Stimulated activated CD4-positive, alpha-beta T cell treated with anti-CD3 and anti-CD28 coated beads, Interleukin-15, amount 100 ng/mL, for 1 hour (primary cell): ENCODE data around the gene GNA12.

ENCODE experiments used
- DNase-seq, 2 donors: peaks; one replicate each; pipeline ENCODE4 v3.0.0-alpha.2; 2020; ENCODE audit warnings: low read depth in 1 of 2, low spot score in 1 of 2

GNA12 gene

GRCh38 chr7:2838873-2839578 is 5.1 kb downstream of the GNA12 start:
- no peak for DNase-seq

- no peak for DNase-seq
Observed at GRCh38 chr7:2838451-2838850, 5.7 kb downstream of the GNA12 start.

DNA sequence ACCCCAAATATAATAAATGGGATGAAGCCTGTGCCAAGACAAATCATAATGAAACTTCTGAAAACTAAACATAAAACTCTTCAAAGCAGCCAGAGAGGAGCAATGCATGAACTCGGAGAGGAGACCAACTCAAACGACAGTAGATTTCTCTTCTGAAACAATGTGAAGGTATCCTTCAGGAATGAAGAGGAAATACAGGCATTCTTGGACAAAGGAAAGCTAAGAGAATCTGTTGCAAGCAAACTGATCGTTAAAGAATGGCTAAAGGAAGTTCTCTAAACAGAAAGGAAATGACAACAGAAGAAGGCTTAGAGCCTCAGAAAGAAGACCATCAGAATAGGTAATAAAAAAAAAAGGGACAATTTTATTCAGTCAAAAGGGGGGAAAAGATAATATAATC is 6.6 kb downstream of the GNA12 start:
- DNase-seq: no peak

DNA sequence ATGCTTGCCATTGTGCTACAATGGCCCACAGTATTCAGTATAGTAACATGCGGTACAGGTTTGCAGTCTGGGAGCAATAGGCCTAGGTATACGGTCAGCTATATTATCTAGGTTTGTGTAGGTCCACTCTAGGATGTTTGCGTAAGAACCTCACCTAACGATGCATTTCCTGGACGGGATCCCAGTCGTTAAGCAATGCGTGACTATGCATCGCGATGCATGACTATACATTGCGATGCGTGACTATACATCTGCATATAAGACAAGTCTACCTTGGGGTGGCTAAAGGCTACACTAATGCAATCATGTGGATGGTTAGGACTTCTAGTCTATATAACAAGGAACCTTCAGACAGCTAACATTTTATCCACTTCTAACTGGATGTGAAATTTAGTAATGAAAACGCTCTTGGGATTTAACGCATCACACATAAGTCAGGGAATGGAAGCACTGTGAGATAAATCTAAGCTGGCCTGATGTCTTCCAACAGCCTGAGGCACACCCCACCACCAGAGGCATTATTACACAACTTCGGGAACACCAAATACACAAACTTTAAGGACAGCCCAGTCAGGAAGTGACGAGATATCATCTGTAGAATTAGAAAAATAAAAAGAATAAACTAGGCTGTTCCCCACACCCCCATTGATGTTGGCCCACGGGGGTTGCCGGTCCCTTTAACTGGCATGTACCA is 9.2 kb downstream of the GNA12 start:
- no peak for DNase-seq

- DNase-seq: no peak
Observed at GRCh38 chr7:2833083-2833910, 10.8 kb downstream of the GNA12 start.

DNA sequence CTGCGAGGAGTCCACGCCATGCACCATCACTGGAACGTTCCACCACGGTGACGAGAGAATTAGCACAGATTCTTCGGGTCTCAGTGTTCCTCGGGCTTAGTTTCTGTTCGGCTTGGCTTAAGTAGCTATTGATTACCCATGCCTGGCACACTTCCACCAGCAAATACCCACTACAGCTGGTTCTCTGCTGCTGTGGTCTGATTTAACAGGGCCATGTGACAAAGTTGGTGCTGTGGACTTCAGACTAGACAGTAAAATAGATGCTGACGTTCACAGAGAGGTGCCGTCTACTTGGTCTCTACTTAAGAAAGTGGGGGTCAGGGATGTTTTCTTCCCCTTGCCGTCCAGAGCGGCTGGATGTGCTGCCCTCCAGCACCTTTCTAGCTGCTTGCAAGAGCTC is 11.6 kb downstream of the GNA12 start:
- DNase-seq: no peak

GRCh38 chr7:2830609-2831376 is 13.3 kb downstream of the GNA12 start:
- no peak for DNase-seq

GRCh38 chr7:2829040-2829439 is 15.1 kb downstream of the GNA12 start:
- no peak for DNase-seq

DNA sequence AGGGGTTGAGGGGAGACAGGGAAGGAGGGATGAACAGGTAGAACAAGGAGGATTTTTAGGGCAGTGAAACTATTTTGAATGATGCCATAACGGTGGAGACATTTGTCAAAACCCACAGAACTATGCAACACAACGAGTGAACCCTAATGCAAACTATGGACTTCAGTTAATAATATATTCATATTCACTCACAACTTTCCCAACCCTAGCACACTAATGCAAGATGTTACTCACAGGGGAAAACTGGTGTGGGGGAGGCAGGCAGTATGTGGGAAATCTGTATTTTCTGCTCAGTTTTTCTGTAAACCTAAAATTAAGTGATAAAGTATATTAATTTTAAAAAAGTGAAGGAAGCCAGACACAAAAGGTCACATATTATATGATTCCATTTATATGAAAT is 17.3 kb downstream of the GNA12 start:
- no peak for DNase-seq

GRCh38 chr7:2825559-2826227 is 18.4 kb downstream of the GNA12 start:
- no peak for DNase-seq

GRCh38 chr7:2824678-2825461 is 19.2 kb downstream of the GNA12 start:
- DNase-seq: no peak

DNA sequence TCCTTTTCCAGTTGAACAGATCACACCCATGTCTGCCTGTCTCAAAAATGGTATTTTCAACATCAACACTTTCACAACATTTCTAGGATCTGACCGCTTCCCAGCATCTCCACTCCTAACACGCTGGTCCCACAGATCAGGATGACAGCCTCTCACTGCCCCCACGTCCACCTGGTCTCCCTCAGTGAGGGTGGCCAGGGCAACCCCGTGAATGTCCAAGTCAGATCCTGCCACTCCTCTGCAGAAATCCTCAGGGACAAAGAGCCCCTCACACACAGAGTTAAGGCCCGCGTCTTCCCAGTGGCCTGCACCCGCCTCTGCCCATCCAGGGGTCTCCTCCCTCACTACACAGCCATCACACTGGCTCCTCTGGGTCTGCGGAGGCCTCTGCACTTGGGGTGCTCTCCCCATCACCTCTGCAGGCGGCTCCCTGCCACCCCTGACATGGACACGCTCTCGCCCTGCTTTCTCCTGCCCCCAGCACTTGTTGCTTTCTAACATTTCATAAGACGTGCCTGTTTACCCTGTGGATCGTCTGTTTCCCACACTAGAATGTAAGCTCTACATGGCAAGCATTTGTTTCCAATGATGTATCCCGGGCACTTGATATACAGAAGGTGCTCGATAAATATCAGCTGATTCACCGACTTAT is 20.0 kb downstream of the GNA12 start:
- DNase-seq: no peak

- no peak for DNase-seq
Observed at GRCh38 chr7:2823130-2823529, 21.0 kb downstream of the GNA12 start.

DNA sequence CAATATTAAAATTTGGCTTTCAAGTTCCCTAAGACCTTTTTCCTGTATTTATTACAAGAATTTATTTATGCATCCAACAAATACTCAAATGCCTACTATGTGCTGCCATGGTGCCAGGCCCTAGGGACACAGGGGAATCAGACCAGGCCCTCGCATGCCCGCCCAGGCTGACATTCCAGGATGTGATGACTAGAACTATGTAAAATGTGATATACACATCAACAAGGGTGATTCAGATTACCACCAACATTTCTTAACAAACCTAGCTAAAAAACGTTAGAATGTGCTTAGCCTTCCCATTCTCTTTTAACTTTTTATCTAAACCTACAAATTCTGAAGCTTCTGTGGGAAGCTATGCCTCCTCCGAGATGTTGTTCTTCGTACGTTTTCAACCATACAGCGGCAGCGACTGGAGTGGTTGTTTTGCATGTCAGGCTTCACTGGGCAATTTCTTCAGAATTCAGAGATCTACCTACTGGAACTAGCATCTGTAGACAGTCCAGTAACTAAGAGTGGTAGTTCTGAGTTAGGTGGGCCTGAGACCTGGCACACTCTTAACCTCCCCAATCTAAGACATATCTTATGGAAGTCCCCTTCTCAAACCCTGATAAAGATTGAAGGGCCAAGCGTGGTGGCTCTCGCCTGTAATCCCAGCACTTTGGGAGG is 22.1 kb downstream of the GNA12 start:
- DNase-seq: no peak

- no peak for DNase-seq
Observed at GRCh38 chr7:2821161-2821841, 22.8 kb downstream of the GNA12 start.

DNA sequence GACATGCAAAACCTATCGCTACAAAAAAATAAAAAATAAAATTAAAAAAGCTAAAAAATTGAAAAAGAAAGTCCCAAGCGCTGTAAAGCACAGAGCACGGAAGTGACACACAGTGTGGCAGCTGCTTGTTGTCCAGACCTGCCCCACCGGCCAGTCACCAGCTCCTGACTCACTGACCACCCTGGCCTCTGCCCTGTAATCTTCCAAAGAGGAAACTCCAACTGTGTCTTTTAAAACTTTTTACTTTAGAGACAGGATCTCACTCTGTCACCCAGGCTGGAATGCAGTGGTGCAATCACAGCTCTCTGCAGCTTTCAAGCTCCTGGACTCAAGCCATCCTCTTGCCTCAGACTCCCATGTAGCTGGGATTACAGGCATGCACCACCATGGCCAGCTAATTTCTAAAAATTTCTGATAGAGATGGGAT is 23.6 kb downstream of the GNA12 start:
- no peak for DNase-seq

- DNase-seq: no peak
Observed at GRCh38 chr7:2819954-2820397, 24.1 kb downstream of the GNA12 start.
